Ramos (cell line): ENCODE results near the gene PIGN.

ENCODE experiments used
- in situ Hi-C: fragments of 300-500 bp; cut with MboI; formaldehyde crosslinking; loops from one replicate; pipeline ENCODE4 v1.14.3; 2022; ENCODE audit warnings: low sequenced_read_pairs; ENCODE audit not compliant: unreplicated experiment

PIGN gene

GRCh38 chr18:62125702-62126101 lies 61.2 kb downstream of the PIGN start:
- in situ Hi-C loops: loop anchor here (25.0 kb wide), 1 partner anchor 488 kb away; no protein-coding TSS in a partner anchor

GRCh38 chr18:62122330-62122729 lies 64.5 kb downstream of the PIGN start:
- in situ Hi-C loops: no loop called here

GRCh38 chr18:62119884-62120283 lies 67.0 kb downstream of the PIGN start:
- in situ Hi-C loops: no loop called here

- in situ Hi-C loops: no loop called here
Observed at GRCh38 chr18:62118328-62118727, 68.5 kb downstream of the PIGN start.

- in situ Hi-C loops: no loop called here
Observed at GRCh38 chr18:62109676-62110075, 77.2 kb downstream of the PIGN start.

- in situ Hi-C loops: no loop called here
Observed at GRCh38 chr18:62107881-62108280, 79.0 kb downstream of the PIGN start.

- in situ Hi-C loops: no loop called here
Observed at GRCh38 chr18:62106271-62106670, 80.6 kb downstream of the PIGN start.

- in situ Hi-C loops: no loop called here
Observed at GRCh38 chr18:62105376-62105775, 81.5 kb downstream of the PIGN start.

GRCh38 chr18:62102221-62102620 lies 84.6 kb downstream of the PIGN start:
- in situ Hi-C loops: no loop called here

GRCh38 chr18:62101321-62101721 lies 85.5 kb downstream of the PIGN start:
- in situ Hi-C loops: no loop called here

GRCh38 chr18:62098960-62099359 lies 87.9 kb downstream of the PIGN start:
- in situ Hi-C loops: no loop called here

- in situ Hi-C loops: no loop called here
Observed at GRCh38 chr18:62097698-62098097, 89.2 kb downstream of the PIGN start.

GRCh38 chr18:62091487-62092120 lies 95.3 kb downstream of the PIGN start:
- in situ Hi-C loops: no loop called here

- in situ Hi-C loops: no loop called here
Observed at GRCh38 chr18:62089174-62089573, 97.7 kb downstream of the PIGN start.

- in situ Hi-C loops: no loop called here
Observed at GRCh38 chr18:62088156-62088555, 98.7 kb downstream of the PIGN start.

GRCh38 chr18:62085756-62086155 lies 101.1 kb downstream of the PIGN start:
- in situ Hi-C loops: no loop called here

GRCh38 chr18:62081761-62082294 lies 105.0 kb downstream of the PIGN start:
- in situ Hi-C loops: no loop called here

GRCh38 chr18:62081248-62081647 lies 105.6 kb downstream of the PIGN start:
- in situ Hi-C loops: no loop called here

GRCh38 chr18:62080172-62080900 lies 106.5 kb downstream of the PIGN start:
- in situ Hi-C loops: no loop called here

- in situ Hi-C loops: no loop called here
Observed at GRCh38 chr18:62073461-62074281, 113.2 kb downstream of the PIGN start.

- in situ Hi-C loops: no loop called here
Observed at GRCh38 chr18:62072370-62072769, 114.5 kb downstream of the PIGN start.
